SK-N-DZ (cell line): Measurements from ENCODE around the gene TMEFF1.

ENCODE experiments used
- DNase-seq: peaks from one replicate; pipeline ENCODE4 v3.0.0-alpha.2; 2015; ENCODE audit warnings: low spot score

TMEFF1 gene

DNA sequence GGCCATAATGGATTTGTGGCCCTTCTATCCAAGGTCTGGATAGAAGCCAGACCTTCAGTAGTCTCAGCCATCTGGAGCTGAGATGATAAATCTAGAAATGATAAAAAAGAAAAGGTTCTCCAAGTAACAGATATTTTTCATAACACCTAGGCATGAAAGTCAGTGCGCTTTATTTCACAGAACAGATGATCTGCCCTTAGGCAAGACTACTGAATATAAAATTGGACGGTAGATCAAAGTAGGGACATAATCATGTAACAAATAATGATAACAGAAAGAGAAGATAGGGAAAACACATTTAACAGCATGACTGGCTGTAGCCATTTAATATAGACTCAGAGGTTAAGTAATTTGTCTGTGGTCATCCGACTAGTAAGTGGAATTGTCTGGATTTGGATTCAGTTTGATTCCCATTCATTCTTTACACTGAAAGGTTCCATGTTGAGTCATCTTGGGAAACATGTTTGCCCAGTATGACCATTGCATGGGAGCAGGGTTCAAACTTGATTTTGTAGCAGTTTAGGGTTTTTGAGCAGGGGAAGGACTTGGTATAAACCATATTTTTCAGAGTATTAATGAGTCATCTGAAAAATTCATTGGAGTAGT lies 100.8 kb downstream of the TMEFF1 start:
- no peak for DNase-seq

DNA sequence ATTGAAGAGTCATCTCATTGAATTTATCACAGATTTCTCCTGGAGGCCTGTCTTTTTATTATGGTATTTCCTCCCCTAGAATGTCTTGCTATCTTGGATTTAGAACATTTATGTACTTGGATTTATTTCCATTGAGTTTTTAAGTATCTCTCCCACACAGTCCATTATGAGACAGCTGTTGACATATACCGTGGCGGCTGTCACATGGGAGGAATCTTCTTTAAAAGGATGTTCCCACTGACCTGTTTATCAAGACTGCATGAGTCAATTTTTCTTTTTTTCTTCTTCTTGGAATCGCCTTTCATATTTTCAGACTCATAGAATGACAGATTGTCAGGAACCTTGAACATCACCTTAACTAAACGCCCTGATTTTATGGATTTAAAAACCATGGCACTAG lies 102.1 kb downstream of the TMEFF1 start:
- DNase-seq, result no peak

DNA sequence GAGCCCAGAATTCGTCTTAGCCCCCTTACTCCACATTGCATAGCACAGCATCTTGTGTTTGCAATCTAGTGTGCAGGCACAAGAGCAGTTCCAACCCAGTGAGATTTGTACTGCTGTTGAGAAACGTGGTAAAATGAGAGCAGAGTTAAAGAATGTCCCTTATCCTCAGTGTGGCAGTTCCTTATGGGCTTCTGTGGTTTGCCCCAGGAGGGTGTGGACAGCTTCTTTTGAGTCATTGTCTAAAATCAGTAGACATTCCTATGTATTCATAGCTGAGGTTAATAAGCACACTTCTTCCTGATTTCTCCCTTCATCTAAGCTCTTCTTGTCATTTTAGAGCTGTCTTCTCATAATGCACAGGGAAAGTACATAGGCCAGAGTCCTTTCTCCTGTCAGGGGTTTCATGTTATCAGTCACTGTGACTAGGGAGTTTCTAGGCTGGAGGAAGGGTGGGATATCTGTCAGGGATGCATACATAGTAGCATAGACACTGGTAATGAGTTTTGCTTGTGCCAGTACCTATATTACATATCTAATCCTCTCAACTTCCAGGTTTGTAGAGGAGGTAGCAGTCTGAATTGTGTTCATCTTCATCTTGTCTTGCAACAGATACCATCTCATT lies 102.9 kb downstream of the TMEFF1 start:
- no peak for DNase-seq

DNA sequence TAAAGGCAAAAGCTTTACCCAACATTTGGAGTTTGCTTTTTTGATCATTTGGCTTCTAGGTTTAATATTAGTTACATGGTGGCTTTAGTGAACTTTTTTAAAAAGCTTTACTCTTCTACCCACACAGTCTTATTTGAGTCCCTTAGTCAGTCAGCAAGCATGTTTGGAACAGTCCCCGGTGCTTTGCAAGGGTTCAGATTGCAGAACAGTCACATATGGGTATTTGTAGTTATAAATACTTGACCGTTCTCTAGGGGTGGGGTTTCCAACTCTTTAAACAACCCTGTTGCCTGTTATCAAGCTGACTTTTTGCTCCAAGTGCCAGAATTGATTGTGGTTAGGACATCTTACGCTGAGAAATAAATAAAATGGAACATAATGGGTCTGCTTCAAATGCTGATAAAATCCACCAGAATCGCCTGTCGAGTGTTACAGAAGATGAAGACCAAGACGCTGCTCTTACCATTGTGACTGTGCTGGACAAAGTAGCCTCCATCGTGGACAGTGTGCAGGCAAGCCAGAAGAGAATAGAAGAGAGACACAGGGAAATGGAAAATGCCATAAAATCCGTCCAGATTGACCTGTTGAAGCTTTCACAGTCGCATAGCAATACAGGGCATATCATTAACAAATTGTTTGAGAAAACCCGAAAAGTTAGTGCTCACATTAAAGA lies 105.0 kb downstream of the TMEFF1 start, which contains the start of gene CAVIN4:
CAVIN4 (plus strand) TSS at position 304 of the 673 bp plus-strand sequence; CDS start at position 369, 65 bp downstream.
- no peak for DNase-seq

DNA sequence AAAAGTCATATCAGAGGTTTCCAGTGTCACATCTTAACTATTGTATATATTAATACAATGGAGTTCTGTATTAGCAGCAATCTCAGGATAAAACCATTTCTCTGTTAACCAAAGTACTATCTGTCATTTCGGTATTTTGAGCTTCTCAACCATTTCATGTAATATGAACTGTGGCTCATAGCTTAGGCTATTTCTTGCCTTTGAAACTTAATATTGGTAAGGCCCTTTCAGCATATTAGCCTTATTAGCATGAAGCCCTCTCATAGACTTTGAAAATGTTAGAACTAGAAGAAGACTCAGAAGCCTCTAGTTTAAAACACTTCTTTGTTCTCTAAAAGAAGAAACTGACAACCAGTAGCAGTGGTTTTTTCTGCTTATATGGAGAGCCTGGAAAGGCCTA lies 105.7 kb downstream of the TMEFF1 start:
- DNase-seq, result no peak

DNA sequence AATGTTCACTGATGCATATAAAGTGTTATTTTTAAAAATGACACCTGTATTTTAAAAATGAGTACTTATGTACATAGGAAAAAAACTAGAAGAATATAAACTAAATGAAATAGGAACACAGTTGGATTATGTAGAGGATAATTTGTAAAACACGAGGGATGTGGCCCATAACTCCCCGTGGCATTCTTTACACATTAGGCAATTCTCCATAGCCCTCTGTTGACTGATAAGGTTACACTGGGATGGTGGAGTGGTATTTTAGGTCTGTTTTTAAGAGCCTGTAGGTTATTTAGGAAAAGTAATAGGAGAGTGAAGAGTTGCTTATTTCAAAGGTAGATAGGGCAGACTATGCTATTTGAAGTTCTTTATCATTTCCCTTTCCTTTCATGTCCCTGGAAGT lies 106.7 kb downstream of the TMEFF1 start:
- DNase-seq, result no peak

DNA sequence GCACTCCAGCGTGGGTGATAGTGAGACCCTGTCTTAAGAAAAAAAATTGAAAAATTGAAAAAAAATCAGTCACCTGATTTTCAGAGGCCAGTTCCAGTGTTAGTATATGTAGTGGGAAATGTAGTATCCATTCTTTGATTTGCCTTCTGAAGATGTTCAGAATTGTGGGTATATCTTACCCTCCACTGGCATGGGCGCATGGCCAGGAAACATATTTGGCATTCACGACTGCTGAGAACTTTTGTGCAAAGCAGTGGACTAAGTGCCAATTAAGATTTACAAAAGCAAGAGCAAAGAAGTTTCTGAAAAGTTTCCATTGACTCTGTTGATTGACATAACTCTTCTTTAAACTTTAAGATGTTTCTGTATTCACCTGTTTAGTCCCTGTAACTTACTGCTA lies 107.3 kb downstream of the TMEFF1 start:
- no peak for DNase-seq

DNA sequence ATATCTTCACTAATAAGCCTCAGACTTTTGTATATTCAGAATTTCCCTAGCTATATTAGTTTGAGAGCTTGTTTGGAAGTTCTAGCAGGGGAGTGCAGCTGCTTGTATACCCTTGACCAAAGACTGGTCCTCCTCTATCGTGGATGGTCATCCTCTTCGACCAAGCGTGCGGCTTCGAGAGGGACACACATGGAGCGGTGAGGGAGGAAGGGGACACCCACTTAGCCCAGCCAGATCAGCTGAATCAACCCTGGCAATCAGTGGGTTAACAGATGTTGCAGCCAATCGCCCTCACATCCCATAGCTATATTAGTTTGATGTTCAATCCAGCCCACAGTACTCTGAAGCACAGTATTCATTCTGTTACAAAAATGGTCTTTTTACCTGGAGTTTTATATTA lies 108.1 kb downstream of the TMEFF1 start:
- DNase-seq, result no peak

DNA sequence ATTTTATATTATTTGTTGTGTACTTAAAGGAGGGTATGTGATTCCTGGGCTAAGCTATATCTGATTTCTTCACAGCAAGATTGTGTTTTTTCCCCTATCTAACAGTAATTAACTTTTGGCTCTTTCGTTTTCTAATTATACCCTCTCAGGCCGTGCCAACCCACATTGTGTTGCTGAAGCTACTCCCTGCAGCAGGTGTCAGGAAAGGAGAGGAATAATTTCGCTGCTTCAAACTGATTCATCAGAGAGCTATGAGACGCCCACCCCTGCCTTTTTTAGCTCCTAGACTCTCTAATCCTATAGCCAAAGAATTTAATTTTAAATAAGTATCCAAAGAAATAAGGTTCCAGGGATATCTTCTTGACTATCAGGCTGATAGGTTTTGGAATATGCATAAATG lies 108.7 kb downstream of the TMEFF1 start:
- no peak for DNase-seq

DNA sequence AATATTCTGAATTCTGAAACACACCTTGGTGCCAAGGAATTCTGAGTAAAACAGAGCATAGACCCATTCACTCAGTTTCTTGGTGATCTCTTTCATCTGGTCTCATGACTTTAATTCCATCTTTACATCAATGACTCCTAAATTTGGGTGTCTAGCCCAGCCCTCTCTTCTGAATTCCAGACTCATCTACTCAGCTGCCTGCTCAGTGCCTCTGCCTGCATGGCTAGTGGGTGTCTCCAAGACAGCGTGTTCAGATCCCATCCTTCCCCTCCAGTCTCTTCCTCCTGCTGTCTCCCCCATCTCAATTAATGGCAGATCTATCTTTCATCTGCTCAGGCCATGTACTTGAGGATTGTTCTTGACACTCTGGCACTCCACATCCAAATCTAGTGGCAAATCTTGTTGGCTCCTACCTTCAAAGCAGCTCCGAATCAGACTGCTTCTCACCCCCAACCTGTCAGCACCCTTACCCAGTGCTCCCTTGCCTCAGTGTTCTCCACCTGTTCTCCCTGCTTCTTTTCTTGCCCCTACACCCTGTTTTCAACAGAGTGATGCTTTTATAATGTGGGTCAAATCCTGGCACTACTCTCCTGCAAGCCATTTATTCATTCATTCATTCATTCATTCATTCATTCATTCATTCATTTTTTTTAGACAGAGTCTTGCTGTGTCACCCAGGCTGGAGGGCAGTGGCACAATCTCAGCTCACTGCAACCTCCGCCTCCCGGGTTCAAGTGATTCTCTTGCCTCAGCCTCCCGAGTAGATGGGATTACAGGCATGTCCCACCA lies 110.3 kb downstream of the TMEFF1 start:
- no peak for DNase-seq

DNA sequence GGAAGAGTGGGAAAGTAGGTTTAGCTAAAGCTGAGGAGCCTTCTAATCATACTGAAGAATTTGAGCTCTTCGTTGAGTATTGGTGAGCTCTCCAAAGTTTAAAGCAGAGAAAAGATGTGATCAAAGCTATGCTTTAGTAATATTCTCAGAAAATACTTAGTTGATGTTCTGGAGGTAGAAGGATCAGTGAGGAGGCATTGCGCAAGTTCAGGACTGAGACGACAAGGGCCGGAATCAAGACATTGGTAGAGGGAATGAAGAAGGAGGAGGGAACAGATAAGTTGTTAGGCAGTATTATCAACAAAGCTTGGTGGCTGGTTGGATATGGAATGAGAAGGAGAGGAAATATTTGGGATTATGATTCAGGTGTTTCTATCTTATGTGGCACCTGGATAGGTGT lies 112.0 kb downstream of the TMEFF1 start:
- no peak for DNase-seq

DNA sequence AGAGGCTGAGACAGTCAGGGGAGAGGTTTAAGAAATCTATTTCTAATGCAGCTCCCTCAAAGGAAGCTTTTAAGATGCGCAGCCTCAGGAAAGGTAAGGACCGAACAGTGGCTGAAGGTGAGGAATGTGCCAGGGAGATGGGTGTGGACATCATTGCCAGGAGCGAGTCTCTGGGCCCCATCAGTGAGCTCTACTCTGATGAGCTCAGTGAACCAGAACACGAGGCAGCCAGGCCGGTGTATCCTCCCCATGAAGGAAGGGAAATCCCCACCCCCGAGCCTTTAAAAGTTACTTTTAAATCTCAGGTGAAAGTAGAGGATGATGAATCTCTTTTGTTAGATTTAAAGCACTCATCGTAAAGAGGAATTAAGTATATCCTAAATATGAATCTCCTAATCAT lies 113.1 kb downstream of the TMEFF1 start:
- DNase-seq, result no peak

DNA sequence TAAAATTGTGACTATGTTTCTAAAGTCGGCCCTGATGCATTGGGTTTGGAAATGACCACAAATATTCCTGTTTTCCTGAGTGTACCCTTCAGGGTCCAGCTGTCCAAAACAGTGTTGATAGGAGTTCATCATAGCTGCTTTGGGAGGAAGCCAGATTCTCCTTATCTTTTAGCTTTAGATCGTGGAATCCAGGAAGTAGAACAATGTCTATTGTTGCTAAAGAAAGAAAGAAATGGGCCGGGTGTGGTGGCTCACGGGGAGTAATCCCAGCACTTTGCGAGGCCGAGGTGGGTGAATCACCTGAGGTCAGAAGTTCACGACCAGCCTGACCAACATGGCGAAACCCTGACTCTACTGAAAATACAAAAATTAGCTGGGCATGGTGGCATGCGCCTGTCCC lies 114.4 kb downstream of the TMEFF1 start:
- DNase-seq, result no peak

DNA sequence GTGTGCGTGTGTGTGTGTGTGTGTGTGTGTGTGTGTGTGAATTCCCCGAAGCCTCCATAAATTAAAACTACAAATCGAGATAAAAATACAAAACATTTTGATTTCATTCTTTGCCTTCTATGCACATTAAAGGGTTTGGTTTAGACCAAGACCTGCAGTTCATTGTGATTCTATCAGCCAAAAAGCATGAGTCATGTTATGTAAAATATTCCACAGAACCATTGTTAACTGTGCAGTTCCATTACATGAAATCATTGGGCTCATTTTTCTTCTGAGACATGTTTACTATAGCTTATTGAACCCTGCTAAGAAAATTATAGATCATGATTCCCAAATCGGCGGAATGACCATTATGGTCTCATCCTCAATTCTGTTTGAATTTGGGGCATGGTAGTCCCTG lies 116.6 kb downstream of the TMEFF1 start:
- no peak for DNase-seq

DNA sequence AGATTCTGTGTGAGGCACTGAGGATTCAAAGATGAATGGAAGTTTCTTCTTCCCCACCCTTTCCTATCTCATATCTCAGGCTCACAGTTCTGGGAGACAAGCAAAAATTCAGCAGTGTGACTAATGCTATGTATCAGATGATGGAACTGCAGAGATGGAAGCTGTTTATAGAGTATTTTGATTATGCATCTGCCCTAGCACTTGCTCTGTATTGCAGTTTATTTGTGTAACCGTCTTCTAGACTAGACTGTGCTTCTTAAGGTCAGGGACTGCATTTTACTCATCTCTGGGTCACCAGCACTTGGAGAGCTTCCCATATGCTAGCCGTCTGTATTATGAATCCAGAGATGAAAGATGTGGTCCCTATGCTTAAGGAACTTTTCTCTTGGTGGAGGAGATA lies 117.5 kb downstream of the TMEFF1 start:
- no peak for DNase-seq

DNA sequence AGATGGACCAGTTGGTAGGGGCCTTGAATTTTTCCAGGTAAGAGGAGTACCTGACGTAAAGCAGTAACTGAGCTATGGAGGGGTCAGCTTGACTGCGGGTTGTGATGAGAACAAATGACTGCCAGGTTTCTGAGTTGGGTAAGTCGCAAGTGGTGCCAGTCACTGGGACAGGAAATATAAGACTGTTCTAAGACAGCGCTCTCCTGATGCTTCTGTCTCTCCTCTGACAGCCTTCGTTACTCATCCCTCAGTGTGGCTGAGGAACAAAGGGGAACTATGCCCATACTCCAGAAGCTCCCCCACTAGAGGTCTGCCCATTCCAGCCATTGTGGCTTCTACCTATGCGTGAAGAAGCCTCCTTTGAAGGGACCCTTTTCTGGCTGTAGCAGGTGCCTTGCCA lies 118.2 kb downstream of the TMEFF1 start:
- DNase-seq, result no peak

DNA sequence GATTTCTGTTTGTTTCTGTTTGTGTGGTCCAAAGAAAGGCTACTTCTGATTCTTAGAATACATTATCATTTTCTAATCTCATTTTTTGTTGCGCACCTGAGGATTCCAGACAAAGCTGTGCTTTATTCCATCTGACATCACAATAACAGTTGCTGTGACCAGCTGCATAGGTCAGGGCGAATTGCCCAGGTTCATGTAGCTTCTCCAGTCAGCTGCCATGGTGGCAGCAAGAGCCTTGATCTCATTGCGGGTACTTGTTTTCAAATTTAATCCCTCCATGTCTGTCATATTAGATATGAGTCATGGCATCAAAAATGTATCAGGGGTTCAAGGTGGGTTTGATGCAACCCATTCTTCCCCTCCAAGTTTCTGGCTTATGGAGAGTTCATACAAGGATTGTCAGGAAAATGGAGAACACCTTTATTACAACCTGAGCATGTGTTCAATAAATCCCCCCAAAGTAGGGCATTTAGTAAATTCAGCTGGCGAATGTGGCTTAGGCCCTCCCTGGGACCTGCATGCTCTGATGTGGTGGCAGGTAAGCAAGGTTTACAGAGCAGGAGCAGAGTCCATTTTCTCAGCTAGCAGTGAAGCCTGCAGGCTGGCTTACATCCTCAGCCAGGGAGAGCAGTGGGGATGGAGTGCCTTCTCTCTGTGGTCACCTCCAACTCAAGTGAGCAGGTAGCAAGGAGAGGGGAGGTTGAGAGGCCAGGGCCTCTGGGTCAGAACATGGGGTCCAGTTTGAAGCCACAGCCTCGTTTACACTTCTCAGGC lies 118.9 kb downstream of the TMEFF1 start:
- DNase-seq, result no peak

DNA sequence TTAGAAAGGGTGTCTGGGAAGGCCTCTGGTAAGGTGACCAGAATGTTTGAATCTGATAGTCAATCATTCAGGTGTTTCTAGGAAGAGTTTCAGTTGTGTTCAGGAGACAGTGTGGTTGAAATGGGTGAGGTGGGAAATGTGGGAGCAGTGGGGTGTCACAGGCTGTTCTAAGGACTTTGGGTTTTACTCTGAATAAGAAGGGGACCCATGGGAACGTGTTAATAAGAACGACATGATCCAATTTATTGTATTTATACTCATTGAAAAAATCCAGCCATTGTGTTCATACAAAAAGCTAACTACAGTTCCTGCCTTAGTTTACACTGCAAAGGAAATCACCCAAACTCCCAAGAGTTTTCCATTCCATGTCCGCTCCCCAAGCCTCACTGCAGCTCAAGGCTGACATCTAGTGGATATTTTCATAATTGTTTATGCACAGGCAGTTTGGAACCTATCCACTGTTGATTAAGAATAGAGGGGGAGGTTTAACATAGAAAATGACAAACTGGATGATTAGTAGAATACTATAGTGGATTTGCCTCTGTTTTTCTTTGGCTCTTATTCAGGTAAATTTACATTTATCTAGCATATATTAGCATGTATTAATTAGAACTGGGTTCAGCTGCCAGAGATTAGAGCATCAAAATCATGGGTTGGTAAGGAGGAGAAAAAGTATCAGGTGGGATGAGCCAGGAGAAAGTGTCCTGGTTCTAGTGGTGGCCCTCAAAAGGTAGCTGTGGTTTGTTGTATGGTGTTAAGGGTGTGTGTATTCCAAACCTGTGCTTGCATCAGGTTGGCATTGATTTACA lies 122.6 kb downstream of the TMEFF1 start:
- DNase-seq, result peak; percentile 58

DNA sequence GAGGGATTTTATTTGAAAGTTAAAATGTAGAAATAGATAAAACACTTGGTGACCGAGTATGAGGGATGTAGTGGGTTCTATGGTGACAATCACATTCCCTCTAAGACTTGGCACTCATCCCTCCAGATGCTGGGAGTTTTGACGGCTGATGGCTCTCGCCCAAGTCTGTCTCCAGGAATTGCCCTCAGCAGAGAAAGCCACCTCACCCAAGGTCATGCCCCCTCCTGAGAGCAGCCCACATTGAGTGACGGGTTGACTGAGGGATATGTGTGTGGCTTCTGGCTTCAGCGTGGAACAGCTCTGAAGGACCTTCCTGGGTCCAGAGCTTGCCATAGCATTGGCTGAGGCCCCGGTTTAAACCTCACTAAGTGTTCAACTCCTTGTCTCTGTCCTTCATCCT lies 124.3 kb downstream of the TMEFF1 start:
- DNase-seq, result no peak

DNA sequence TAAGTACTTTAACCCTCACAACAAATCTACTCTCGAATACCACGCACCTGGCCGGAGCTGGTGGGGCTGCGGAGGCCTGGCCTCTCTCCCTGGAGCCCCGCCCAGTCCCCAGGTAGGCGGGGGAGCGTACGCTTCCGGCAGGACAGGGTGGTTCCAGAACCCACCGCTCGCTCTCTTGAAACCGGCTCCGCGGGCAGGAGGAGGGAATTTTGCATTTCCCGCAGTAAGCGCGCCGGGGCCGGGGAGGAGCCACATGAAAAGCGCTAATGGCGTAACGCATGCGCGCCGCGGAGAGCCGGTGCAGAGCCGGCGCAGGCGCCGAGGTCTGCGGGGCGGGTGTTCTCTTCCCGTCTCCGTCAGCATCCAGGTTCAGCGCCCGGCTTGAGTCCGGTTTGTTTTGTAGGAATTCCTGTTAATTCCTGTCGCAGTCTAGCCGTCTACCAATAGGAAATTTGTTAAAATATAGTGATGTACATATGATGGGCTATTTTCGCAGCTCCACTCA lies 125.7 kb downstream of the TMEFF1 start:
- DNase-seq, result peak; percentile 80
